H1 (cell line): ENCODE results near the gene FCRL5. TPM values are rescaled to one million over a fixed set of nuclear protein-coding genes. Genes with fewer than 3 reads are reported as not detected.

Source experiments
- CTCF ChIA-PET: fragments of 300-600 bp; sonication (Branson Sonifier 250); formaldehyde crosslinking; loops from one replicate; lab custom pipeline; 2021; ENCODE audit not compliant: partially characterized antibody; lab: Charles Lee
- POLR2A ChIA-PET: fragments of 300-600 bp; sonication (Branson Sonifier 250); formaldehyde crosslinking; loops from one replicate; lab custom pipeline; 2021; ENCODE audit warnings: inconsistent platforms; ENCODE audit not compliant: partially characterized antibody; lab: Charles Lee
- DNase-seq, 2 experiments: peaks; one replicate each; pipeline versions ENCODE4 v3.0.0 to v3.0.0-alpha.2; 2010 to 2022; ENCODE audit warnings: low spot score in 2 of 2, low read depth in 1 of 2, mixed read lengths in 1 of 2
- FAIRE-seq: peaks from 2 replicates; lab custom pipeline; 2011; peaks lifted over from hg19 to GRCh38; lab: Jason Lieb, UNC
- H2AFZ ChIP-seq: 2 replicates; pipeline ENCODE4 v1.8.1; 2012; ENCODE audit warnings: low read length, inconsistent platforms
- H2AK5ac ChIP-seq: 2 replicates; pipeline ENCODE4 v1.6.1; 2013; ENCODE audit warnings: low read depth, low read length
- H2BK120ac ChIP-seq: replicated peaks from 2 replicates; pipeline ENCODE3; 2013; ENCODE audit warnings: low read depth, low read length, inconsistent platforms
- H2BK12ac ChIP-seq: 2 replicates; pipeline ENCODE4 v1.6.1; 2013; ENCODE audit warnings: low read depth, low read length
- H2BK15ac ChIP-seq: 2 replicates; pipeline ENCODE4 v1.6.1; 2013; ENCODE audit warnings: low read length
- H2BK20ac ChIP-seq: 2 replicates; pipeline ENCODE4 v1.6.1; 2013; ENCODE audit warnings: low read length
- H2BK5ac ChIP-seq: 2 replicates; pipeline ENCODE4 v1.6.1; 2013; ENCODE audit warnings: low read depth, low read length
- H3K14ac ChIP-seq: 2 replicates; pipeline ENCODE4 v1.6.1; 2013; ENCODE audit warnings: inconsistent platforms; ENCODE audit not compliant: insufficient read length
- H3K18ac ChIP-seq: 2 replicates; pipeline ENCODE4 v1.6.1; 2013; ENCODE audit warnings: low read length; ENCODE audit errors: extremely low read depth
- H3K23ac ChIP-seq: 2 replicates; pipeline ENCODE4 v1.6.1; 2013; ENCODE audit warnings: inconsistent platforms; ENCODE audit not compliant: insufficient read length
- H3K23me2 ChIP-seq: 2 replicates; pipeline ENCODE4 v1.6.1; 2013; ENCODE audit warnings: low read depth, low read length
- H3K27ac ChIP-seq: 2 replicates; pipeline ENCODE4 v1.6.1; 2011; ENCODE audit warnings: low read depth, low read length, inconsistent platforms
- H3K27me3 ChIP-seq, 4 experiments: replicated peaks in 1 of 4; 1 replicate in 1 of 4; 2 replicates in 3 of 4; pipeline versions ENCODE4 v1.6.1 to v1.8.1; 2011 to 2013; ENCODE audit warnings: low read length in 3 of 4, mild to moderate bottlenecking in 3 of 4, inconsistent platforms in 2 of 4, mixed read lengths in 2 of 4, moderate library complexity in 1 of 4; ENCODE audit not compliant: control insufficient read depth in 3 of 4, insufficient read depth in 3 of 4; ENCODE audit errors: extremely low read depth in 1 of 4
- H3K36me3 ChIP-seq, 4 experiments: 2 replicates each; pipeline versions ENCODE4 v1.6.1 to v1.8.1; 2011 to 2013; ENCODE audit warnings: mild to moderate bottlenecking in 4 of 4, low read length in 3 of 4, moderate library complexity in 2 of 4, control low read depth in 1 of 4, inconsistent platforms in 1 of 4; ENCODE audit not compliant: insufficient read depth in 4 of 4, control insufficient read depth in 2 of 4
- H3K4ac ChIP-seq: replicated peaks from 2 replicates; pipeline ENCODE3; 2013; ENCODE audit warnings: low read length, low read depth, mixed read lengths, inconsistent platforms; ENCODE audit not compliant: insufficient read length
- H3K4me1 ChIP-seq, 4 experiments: replicated peaks in 1 of 4; 1 replicate in 1 of 4; 2 replicates in 3 of 4; pipeline versions ENCODE4 v1.6.1 to v1.8.1; 2011 to 2013; ENCODE audit warnings: low read length in 3 of 4, inconsistent platforms in 2 of 4, mixed read lengths in 1 of 4; ENCODE audit not compliant: insufficient read depth in 4 of 4, control insufficient read depth in 3 of 4
- H3K4me2 ChIP-seq, 2 experiments: 2 replicates each; pipeline versions ENCODE4 v1.6.1 to v1.8.1; 2011 to 2013; ENCODE audit warnings: low read depth in 2 of 2, low read length in 2 of 2, control low read depth in 1 of 2, inconsistent platforms in 1 of 2, mild to moderate bottlenecking in 1 of 2; ENCODE audit not compliant: insufficient read depth in 1 of 2
- H3K4me3 ChIP-seq, 4 experiments: fragments of 200-600, 300-600 bp in 1 of 4; sonication (generic), shearing (Covaris generic), sonication (Bioruptor Twin) in 1 of 4; 2 replicates each; pipeline versions ENCODE4 v1.5.1 to v1.8.1; 2011 to 2016; ENCODE audit warnings: low read length in 4 of 4, low read depth in 3 of 4, control low read depth in 2 of 4, inconsistent platforms in 2 of 4, mild to moderate bottlenecking in 2 of 4, mixed read lengths in 1 of 4, moderate library complexity in 1 of 4; ENCODE audit not compliant: insufficient read depth in 2 of 4; ENCODE audit errors: extremely low read depth in 1 of 4
- H3K56ac ChIP-seq: replicated peaks from 2 replicates; pipeline ENCODE3; 2013; ENCODE audit warnings: low read depth, mild to moderate bottlenecking, mixed read lengths, low read length, inconsistent platforms; ENCODE audit not compliant: insufficient read length
- H3K79me1 ChIP-seq: 2 replicates; pipeline ENCODE4 v1.6.1; 2013; ENCODE audit warnings: low read depth, low read length, control low read depth
- H3K79me2 ChIP-seq, 2 experiments: 2 replicates each; pipeline versions ENCODE4 v1.6.1 to v1.8.1; 2012 to 2013; ENCODE audit warnings: low read length in 2 of 2, mild to moderate bottlenecking in 2 of 2, inconsistent platforms in 1 of 2; ENCODE audit not compliant: insufficient read depth in 2 of 2, control insufficient read depth in 1 of 2
- H3K9ac ChIP-seq, 4 experiments: replicated peaks in 1 of 4; 1 replicate in 1 of 4; 2 replicates in 3 of 4; pipeline versions ENCODE4 v1.6.1 to v1.8.1; 2011 to 2013; ENCODE audit warnings: low read depth in 3 of 4, low read length in 3 of 4, control low read depth in 2 of 4, mild to moderate bottlenecking in 2 of 4, moderate library complexity in 2 of 4, inconsistent platforms in 1 of 4; ENCODE audit errors: extremely low read depth in 1 of 4
- H3K9me3 ChIP-seq, 2 experiments: 2 replicates each; pipeline versions ENCODE4 v1.6.1 to v1.8.1; 2012 to 2013; ENCODE audit warnings: mild to moderate bottlenecking in 2 of 2, moderate library complexity in 2 of 2, control low read depth in 1 of 2, inconsistent platforms in 1 of 2, low read depth in 1 of 2, low read length in 1 of 2, mixed read lengths in 1 of 2; ENCODE audit not compliant: insufficient read depth in 2 of 2
- H4K20me1 ChIP-seq, 2 experiments: replicated peaks in 1 of 2; 2 replicates each; pipeline versions ENCODE3 to v1.8.1; 2011 to 2013; ENCODE audit warnings: inconsistent platforms in 2 of 2, low read length in 2 of 2, mild to moderate bottlenecking in 1 of 2; ENCODE audit not compliant: insufficient read depth in 2 of 2, control insufficient read depth in 1 of 2
- H4K5ac ChIP-seq: 2 replicates; pipeline ENCODE4 v1.6.1; 2013; ENCODE audit warnings: low read length, low read depth, mixed read lengths, inconsistent platforms; ENCODE audit not compliant: insufficient read length
- H4K8ac ChIP-seq: 2 replicates; pipeline ENCODE4 v1.8.0; 2013; ENCODE audit warnings: mild to moderate bottlenecking, moderate library complexity, low read length, inconsistent platforms; ENCODE audit not compliant: insufficient read depth; ENCODE audit errors: extremely low read depth
- H4K91ac ChIP-seq: replicated peaks from 2 replicates; pipeline ENCODE3; 2013; ENCODE audit warnings: low read length, mixed read lengths, inconsistent platforms; ENCODE audit not compliant: insufficient read length
- RXRA ChIP-seq: IDR thresholded peaks from 2 replicates; pipeline ENCODE4 v1.6.1; 2011; ENCODE audit warnings: low read depth, mild to moderate bottlenecking, low read length, moderate library complexity; ENCODE audit not compliant: insufficient read depth
- WGBS, 2 experiments: shearing (Covaris generic) in 1 of 2; methylation state at CpG; one replicate each; pipeline versions ENCODE4 v1.1.6 to v1.1.7; 2013 to 2015; ENCODE audit warnings: low lambda C conversion rate in 2 of 2, mixed read lengths in 2 of 2, inconsistent platforms in 1 of 2, low coverage in 1 of 2, missing lambda C conversion rate in 1 of 2; ENCODE audit not compliant: insufficient replicate concordance in 2 of 2, insufficient coverage in 1 of 2, insufficient read length in 1 of 2; ENCODE audit errors: extremely low coverage in 1 of 2, missing lambda C conversion rate in 1 of 2; 5-methylcytosine and 5-hydroxymethylcytosine counted together
- polyA plus RNA-seq, 7 experiments: library from polyadenylated mRNA; depleted of rRNA in 3 of 7; stranded (reverse) in 5 of 7; unstranded in 2 of 7; fragments of >200 nt in 5 of 7; fragments of 200-250 nt in 2 of 7; gene quantifications; 1 replicate in 5 of 7; 2 replicates in 1 of 7; 4 replicates in 1 of 7; pipeline versions ENCODE4 v1.2.1 to v1.2.3, GENCODE V29; 2011 to 2013; ENCODE audit warnings: missing spikeins in 2 of 7, mixed read lengths in 2 of 7
- total RNA-seq: library from RNA; stranded (reverse); fragmentation: NEBNext Ultra II Directional; extraction: Animal tissue kit (Norgen Biotek cat#: 25700); gene quantifications from 2 replicates; pipeline ENCODE4 v1.2.1, GENCODE V29; 2021

Gene FCRL5
- total and polyA plus RNA-seq, 2 of the 8 experiments (the other 6 are each of a cell fraction or from before 2014, with no cell fraction given): 1.0 to 2.6 TPM

DNA sequence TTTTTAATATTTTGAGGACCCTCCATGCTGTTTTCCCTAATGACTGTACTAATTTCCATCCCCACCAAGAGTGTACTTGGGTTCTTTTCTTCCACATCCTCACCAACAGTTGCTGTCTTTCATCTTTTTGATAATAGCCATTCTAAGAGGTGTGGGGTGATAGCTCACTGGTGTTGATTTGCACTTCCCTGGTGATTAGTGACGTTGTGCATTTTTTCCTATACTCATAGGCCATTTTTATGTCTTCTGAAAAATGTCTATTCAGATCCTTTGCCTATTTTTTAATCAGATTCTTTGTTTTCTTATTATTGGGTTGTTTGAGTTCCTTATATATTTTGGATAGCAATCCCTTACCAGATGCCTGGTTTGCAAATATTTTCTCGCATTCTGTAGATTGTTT lies 64.2 kb downstream of the FCRL5 start:
- H3K36me3 ChIP-seq: no peaks in the 10 kb centered on the region
- H3K18ac ChIP-seq: no peak overlapping the region
- ChIA-PET CTCF (interaction anchor here (1.3 to 4.4 kb wide), 6 partner anchors 22 to 294 kb away, joined by 4 to 41 read pairs (median 12); no protein-coding TSS in a partner anchor), POLR2A (no interaction called here)
- H2BK5ac ChIP-seq: no peak overlapping the region
- H3K79me1 ChIP-seq: no peaks in the 10 kb centered on the region
- H3K4me2 ChIP-seq: no peak overlapping the region
- no peak overlapping the region for H2BK15ac ChIP-seq
- H2BK12ac ChIP-seq: no peak overlapping the region
- H3K4me1 ChIP-seq: peaks cover 0 to 3% (median 0%) of the 10 kb centered on the region in 4 experiments; a peak in 1 of 7 replicates
- no peak overlapping the region for H2BK20ac ChIP-seq
- H4K5ac ChIP-seq: no peak overlapping the region
- DNase-seq (no peak), FAIRE-seq (no peak)
- H2AFZ ChIP-seq: no peak overlapping the region
- H3K4ac ChIP-seq: no peak overlapping the region
- H3K23me2 ChIP-seq: no peaks in the 10 kb centered on the region
- no peaks in the 10 kb centered on the region for H3K79me2 ChIP-seq
- H3K14ac ChIP-seq: no peak overlapping the region
- H3K9ac ChIP-seq: no peak overlapping the region
- H4K20me1 ChIP-seq: no peaks in the 10 kb centered on the region
- 93% methylated on average over 2 of the region's 2 CpGs; no CpG with 5 or more reads in 1 of the 2 experiments for WGBS, 2 experiments
- no peak overlapping the region for H4K91ac ChIP-seq
- H3K27me3 ChIP-seq: no peaks in the 10 kb centered on the region; a peak in 2 of 7 replicates
- no peak overlapping the region for H4K8ac ChIP-seq
- H3K27ac ChIP-seq: no peak overlapping the region
- no peaks in the 10 kb centered on the region for H3K9me3 ChIP-seq
- H2BK120ac ChIP-seq: no peak overlapping the region
- no peak overlapping the region for H2AK5ac ChIP-seq
- H3K56ac ChIP-seq: no peak overlapping the region
- H3K4me3 ChIP-seq: no peak overlapping the region
- H3K23ac ChIP-seq: no peak overlapping the region
- TF ChIP-seq RXRA: no peak
